HepG2 (cell line): ENCODE results near the gene RGP1. TPM values are rescaled to one million over a fixed set of nuclear protein-coding genes. Genes with fewer than 3 reads are reported as not detected.

ENCODE experiments used
- ATAC-seq: fragments of 200-7000 bp; cut with Tn5 transposase; 3 replicates; pipeline ENCODE4 v1.9.1; 2020; ENCODE audit warnings: mild to moderate bottlenecking, moderate library complexity
- BruUV-seq: library from RNA; stranded (reverse); fragments of 400-500 nt; replicated peaks from 2 replicates; lab custom pipeline; 2021; lab: Mats Ljungman, UMichigan
- CTCF ChIA-PET: fragments of 300-600 bp; formaldehyde crosslinking; extraction: SDS; loops from one replicate; lab custom pipeline; 2021; ENCODE audit warnings: low total read pairs, inconsistent platforms, low intra/inter-chr PET ratio; lab: Yijun Ruan, JAX
- POLR2A ChIA-PET: fragments of 350-600 bp; sonication (Branson Sonifier 250); formaldehyde crosslinking; loops from one replicate; lab custom pipeline; 2020; ENCODE audit warnings: antibody characterized with exemption, inconsistent platforms; lab: Yijun Ruan, JAX
- DNase-seq: peaks from one replicate; pipeline ENCODE4 v3.0.0-alpha.2; 2015; ENCODE audit warnings: low spot score
- FAIRE-seq: peaks from 3 replicates; lab custom pipeline; 2011; peaks lifted over from hg19 to GRCh38; lab: Jason Lieb, UNC
- H2AFZ ChIP-seq: one replicate; pipeline ENCODE4 v1.6.1; 2011; ENCODE audit warnings: low read length, inconsistent platforms
- H3K27ac ChIP-seq: fragments of 300-600 bp; 3 replicates; pipeline ENCODE4 v1.8.0; 2011; ENCODE audit warnings: mixed run types, mild to moderate bottlenecking, mixed read lengths, low read length, inconsistent platforms; ENCODE audit not compliant: insufficient read depth; ENCODE audit errors: extremely low read length
- H3K27me3 ChIP-seq, 2 experiments: fragments of 200-600 bp in 1 of 2; 2 replicates in 1 of 2; 3 replicates in 1 of 2; pipeline versions ENCODE4 v1.6.0 to v1.8.0; 2011; ENCODE audit warnings: low read length in 2 of 2, mild to moderate bottlenecking in 2 of 2, moderate library complexity in 2 of 2, inconsistent platforms in 1 of 2; ENCODE audit not compliant: insufficient read depth in 2 of 2, control insufficient read depth in 1 of 2
- H3K36me3 ChIP-seq, 2 experiments: fragments of 200-600 bp in 1 of 2; replicated peaks in 1 of 2; 2 replicates in 1 of 2; 3 replicates in 1 of 2; pipeline versions ENCODE4 v1.5.1 to v1.8.0; 2011; ENCODE audit warnings: low read length in 2 of 2, inconsistent platforms in 1 of 2; ENCODE audit not compliant: insufficient read depth in 2 of 2, control insufficient read depth in 1 of 2
- H3K4me1 ChIP-seq: 2 replicates; pipeline ENCODE4 v1.5.1; 2012; ENCODE audit warnings: low read length, inconsistent platforms; ENCODE audit not compliant: insufficient read depth
- H3K4me2 ChIP-seq: 2 replicates; pipeline ENCODE4 v1.6.0; 2011; ENCODE audit warnings: low read depth, low read length, inconsistent platforms
- H3K4me3 ChIP-seq, 3 experiments: fragments of 200-600 bp in 1 of 3; sonication (generic), shearing (Covaris generic) in 1 of 3; replicated peaks in 1 of 3; 2 replicates each; pipeline ENCODE4 v1.5.1; 2011 to 2016; ENCODE audit warnings: low read length in 3 of 3, inconsistent platforms in 2 of 3, low read depth in 2 of 3, mild to moderate bottlenecking in 2 of 3, control low read depth in 1 of 3, mixed read lengths in 1 of 3; ENCODE audit not compliant: insufficient read depth in 1 of 3
- H3K79me2 ChIP-seq: one replicate; pipeline ENCODE4 v1.6.1; 2011; ENCODE audit warnings: low read length, inconsistent platforms; ENCODE audit not compliant: insufficient read depth
- H3K9ac ChIP-seq: 2 replicates; pipeline ENCODE4 v1.6.0; 2011; ENCODE audit warnings: mild to moderate bottlenecking, low read depth, low read length, inconsistent platforms; ENCODE audit not compliant: insufficient read depth
- H3K9me3 ChIP-seq: 2 replicates; pipeline ENCODE4 v1.5.1; 2012; ENCODE audit warnings: mild to moderate bottlenecking, low read length
- H4K20me1 ChIP-seq: 2 replicates; pipeline ENCODE4 v1.6.0; 2011; ENCODE audit warnings: inconsistent platforms, mild to moderate bottlenecking, low read length, moderate library complexity; ENCODE audit not compliant: insufficient read depth
- ARID2 ChIP-seq: sonication (generic); formaldehyde crosslinking; IDR thresholded peaks from 2 replicates; pipeline ENCODE4 v1.8.1; 2022; ENCODE audit warnings: mild to moderate bottlenecking, missing genetic modification reagents, borderline replicate concordance
- FOXA1 ChIP-seq, 2 experiments: fragments of 450-650 bp in 1 of 2; sonication (generic) in 1 of 2; formaldehyde crosslinking in 1 of 2; IDR thresholded peaks; 2 replicates each; pipeline versions ENCODE4 v1.4.0 to v1.6.1; 2016 to 2020; ENCODE audit warnings: missing genetic modification reagents in 1 of 2
- PHF5A ChIP-seq: IDR thresholded peaks from one replicate; pipeline ENCODE4 v1.6.1; 2018; ENCODE audit warnings: low read depth, missing genetic modification reagents; ENCODE audit not compliant: unreplicated experiment
- SUZ12 ChIP-seq: fragments of 150-350 bp; IDR thresholded peaks from 2 replicates; pipeline ENCODE4 v1.6.1; 2014; ENCODE audit warnings: low read depth, low read length
- UBTF ChIP-seq: sonication (generic); formaldehyde crosslinking; IDR thresholded peaks from 2 replicates; pipeline ENCODE4 v1.4.0; 2020; ENCODE audit warnings: mild to moderate bottlenecking, missing genetic modification reagents
- ZNF143 ChIP-seq: sonication (generic); formaldehyde crosslinking; IDR thresholded peaks from 2 replicates; pipeline ENCODE4 v1.4.0; 2020; ENCODE audit warnings: missing genetic modification reagents
- ZNF34 ChIP-seq: sonication (generic); formaldehyde crosslinking; IDR thresholded peaks from 2 replicates; pipeline ENCODE4 v1.4.0; 2020; ENCODE audit warnings: mild to moderate bottlenecking, missing genetic modification reagents, borderline replicate concordance
- ZNF557 ChIP-seq: sonication (generic); formaldehyde crosslinking; IDR thresholded peaks from 2 replicates; pipeline ENCODE4 v1.4.0; 2020; ENCODE audit warnings: missing genetic modification reagents
- ZNF646 ChIP-seq: sonication (generic); formaldehyde crosslinking; IDR thresholded peaks from 2 replicates; pipeline ENCODE4 v1.9.0; 2021; ENCODE audit warnings: mild to moderate bottlenecking, missing genetic modification reagents
- WGBS: methylation state at CpG from one replicate; pipeline ENCODE4 v1.1.6; 2017; ENCODE audit warnings: low lambda C conversion rate; 5-methylcytosine and 5-hydroxymethylcytosine counted together
- in situ Hi-C: cut with HindIII; loops from 2 replicates; pipeline ENCODE4 v1.10.0; 2017; ENCODE audit warnings: low pct_unique_long_range_greater_than_20kb; ENCODE audit not compliant: extremely low pct_ligation_motif_present
- intact Hi-C: fragments of 100-400 bp; cut with micrococcal nuclease; formaldehyde crosslinking; loops from one replicate; pipeline ENCODE4 v1.10.0; 2022; ENCODE audit not compliant: unreplicated experiment
- polyA plus RNA-seq, 8 experiments: library from polyadenylated mRNA; depleted of rRNA in 3 of 8; stranded (reverse) in 7 of 8; unstranded in 1 of 8; fragments of >200 nt; fragmentation: Illumina TruSeq in 4 of 8; extraction: Trizol in 4 of 8; gene quantifications; 2 replicates each; pipeline versions ENCODE4 v1.2.1 to v1.2.3, GENCODE V29; 2011 to 2016; ENCODE audit warnings: low read depth in 4 of 8, missing spikeins in 1 of 8, mixed read lengths in 1 of 8; ENCODE audit not compliant: insufficient read depth in 1 of 8
- total RNA-seq, 5 experiments: library from RNA; depleted of rRNA; stranded (reverse); fragments of >200 nt; fragmentation: Illumina TruSeq; extraction: Trizol; gene quantifications; 2 replicates each; pipeline ENCODE4 v1.2.3, GENCODE V29; 2016; ENCODE audit warnings: low read depth in 1 of 5
- TF ChIP-seq, protein P1 (sequence below): sonication (generic); formaldehyde crosslinking; IDR thresholded peaks from 2 replicates; pipeline ENCODE4 v1.9.0; 2021; ENCODE audit warnings: missing genetic modification reagents, borderline replicate concordance
- TF ChIP-seq, protein P2 (sequence below): sonication (generic); formaldehyde crosslinking; IDR thresholded peaks from 2 replicates; pipeline ENCODE4 v1.5.0; 2020; ENCODE audit warnings: missing genetic modification reagents, mild to moderate bottlenecking, borderline replicate concordance

RGP1 gene
- total and polyA plus RNA-seq, 2 of the 13 experiments (the other 11 are each of a cell fraction or from before 2014, with no cell fraction given), result 12.7 to 21.0 TPM

DNA sequence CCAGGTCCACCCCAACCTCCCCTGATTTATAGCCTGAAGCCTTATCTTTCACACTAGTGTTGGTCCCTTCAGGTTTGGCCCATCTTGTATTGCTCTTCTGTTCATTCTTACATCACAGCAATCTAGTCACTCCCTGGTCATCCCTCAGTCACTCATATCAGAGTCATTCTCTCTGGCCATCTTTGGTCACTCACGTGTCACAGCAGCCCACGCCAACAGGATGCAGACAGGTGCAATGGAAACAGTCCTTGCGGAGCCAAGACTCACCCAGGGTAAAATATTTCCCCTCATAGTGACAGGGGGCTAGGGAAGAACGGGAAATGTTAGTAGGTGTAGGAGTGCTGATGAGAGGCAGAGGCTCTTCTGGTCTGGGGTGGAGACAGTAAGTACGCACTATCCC is 4.4 kb downstream of the RGP1 start:
- Histone ChIP-seq H3K9ac (no peak overlapping the region), H3K9me3 (no peaks in the 10 kb centered on the region)
- in situ Hi-C loops, result no loop called here
- CTCF ChIA-PET, result no interaction called here
- 98% methylated on average over 5 of the region's 5 CpGs for WGBS
- TF ChIP-seq UBTF (no peak), SUZ12 (no peak), ZNF143 (no peak), ZNF557 (no peak), ARID2 (no peak), ZNF34 (CRISPR knock-in tag) (no peak), FOXA1 (IDR thresholded peaks at IDR 0.05) (no peak), FOXA1 (CRISPR knock-in tag; IDR thresholded peaks at IDR 0.05) (no peak), ZNF646 (CRISPR knock-in tag) (no peak), PHF5A (CRISPR knock-in tag) (no peak)
- TF ChIP-seq, protein P1, sequence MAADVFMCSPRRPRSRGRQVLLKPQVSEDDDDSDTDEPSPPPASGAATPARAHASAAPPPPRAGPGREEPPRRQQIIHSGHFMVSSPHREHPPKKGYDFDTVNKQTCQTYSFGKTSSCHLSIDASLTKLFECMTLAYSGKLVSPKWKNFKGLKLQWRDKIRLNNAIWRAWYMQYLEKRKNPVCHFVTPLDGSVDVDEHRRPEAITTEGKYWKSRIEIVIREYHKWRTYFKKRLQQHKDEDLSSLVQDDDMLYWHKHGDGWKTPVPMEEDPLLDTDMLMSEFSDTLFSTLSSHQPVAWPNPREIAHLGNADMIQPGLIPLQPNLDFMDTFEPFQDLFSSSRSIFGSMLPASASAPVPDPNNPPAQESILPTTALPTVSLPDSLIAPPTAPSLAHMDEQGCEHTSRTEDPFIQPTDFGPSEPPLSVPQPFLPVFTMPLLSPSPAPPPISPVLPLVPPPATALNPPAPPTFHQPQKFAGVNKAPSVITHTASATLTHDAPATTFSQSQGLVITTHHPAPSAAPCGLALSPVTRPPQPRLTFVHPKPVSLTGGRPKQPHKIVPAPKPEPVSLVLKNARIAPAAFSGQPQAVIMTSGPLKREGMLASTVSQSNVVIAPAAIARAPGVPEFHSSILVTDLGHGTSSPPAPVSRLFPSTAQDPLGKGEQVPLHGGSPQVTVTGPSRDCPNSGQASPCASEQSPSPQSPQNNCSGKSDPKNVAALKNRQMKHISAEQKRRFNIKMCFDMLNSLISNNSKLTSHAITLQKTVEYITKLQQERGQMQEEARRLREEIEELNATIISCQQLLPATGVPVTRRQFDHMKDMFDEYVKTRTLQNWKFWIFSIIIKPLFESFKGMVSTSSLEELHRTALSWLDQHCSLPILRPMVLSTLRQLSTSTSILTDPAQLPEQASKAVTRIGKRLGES (CRISPR knock-in tag), result no peak
- TF ChIP-seq, protein P2, sequence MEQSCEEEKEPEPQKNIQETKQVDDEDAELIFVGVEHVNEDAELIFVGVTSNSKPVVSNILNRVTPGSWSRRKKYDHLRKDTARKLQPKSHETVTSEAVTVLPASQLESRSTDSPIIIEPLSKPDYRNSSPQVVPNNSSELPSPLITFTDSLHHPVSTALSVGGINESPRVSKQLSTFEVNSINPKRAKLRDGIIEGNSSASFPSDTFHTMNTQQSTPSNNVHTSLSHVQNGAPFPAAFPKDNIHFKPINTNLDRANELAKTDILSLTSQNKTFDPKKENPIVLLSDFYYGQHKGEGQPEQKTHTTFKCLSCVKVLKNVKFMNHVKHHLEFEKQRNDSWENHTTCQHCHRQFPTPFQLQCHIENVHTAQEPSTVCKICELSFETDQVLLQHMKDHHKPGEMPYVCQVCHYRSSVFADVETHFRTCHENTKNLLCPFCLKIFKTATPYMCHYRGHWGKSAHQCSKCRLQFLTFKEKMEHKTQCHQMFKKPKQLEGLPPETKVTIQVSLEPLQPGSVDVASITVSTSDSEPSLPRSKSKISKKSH (CRISPR knock-in tag), result no peak
- TF ChIP-seq, all 625 proteins: peak for 0
- DNase-seq, result no peak
- Histone ChIP-seq H3K36me3 (peaks cover 8 to 30% of the 10 kb centered on the region in 2 experiments), H3K4me2 (no peak overlapping the region), H2AFZ (no peak overlapping the region), H3K4me1 (peaks cover 25% of the 10 kb centered on the region), H3K4me3 (no peak overlapping the region), H3K27ac (no peak overlapping the region), H3K79me2 (peaks cover 12% of the 10 kb centered on the region), H3K27me3 (no peaks in the 10 kb centered on the region; a peak in 1 of 5 replicates), H4K20me1 (peaks cover 2% of the 10 kb centered on the region; the same call in 1 of the 2 replicates)
- intact Hi-C loops, result no loop called here
- ATAC-seq, result no peak
- FAIRE-seq, result no peak
- no TSS peak for BruUV-seq
- POLR2A ChIA-PET, result no interaction called here
